Forelimb muscle (tissue), 1 donor: Measurements from ENCODE around the gene MT2A. TPM values are rescaled to one million over a fixed set of nuclear protein-coding genes. Genes with fewer than 3 reads are reported as not detected.
"Not testable (repeated sequence)": the region's sequence is repeated elsewhere in the genome, so short reads cannot be mapped to it uniquely, and the experiment has no call there.

Source experiments
- DNase-seq: peaks from one replicate; pipeline ENCODE4 v3.0.0-alpha.2; 2013; ENCODE audit warnings: low read depth
- polyA plus RNA-seq: library from polyadenylated mRNA; unstranded; fragments of 120-200 nt; gene quantifications from one replicate; pipeline ENCODE4 v1.2.1, GENCODE V29; 2013; ENCODE audit not compliant: insufficient read length

MT2A gene
- polyA plus RNA-seq, 1 donor = 21.8 TPM

- not testable (repeated sequence) for DNase-seq
These were observed 13.5 kb downstream of the MT2A start for GRCh38 chr16:56621665-56622445.

DNA sequence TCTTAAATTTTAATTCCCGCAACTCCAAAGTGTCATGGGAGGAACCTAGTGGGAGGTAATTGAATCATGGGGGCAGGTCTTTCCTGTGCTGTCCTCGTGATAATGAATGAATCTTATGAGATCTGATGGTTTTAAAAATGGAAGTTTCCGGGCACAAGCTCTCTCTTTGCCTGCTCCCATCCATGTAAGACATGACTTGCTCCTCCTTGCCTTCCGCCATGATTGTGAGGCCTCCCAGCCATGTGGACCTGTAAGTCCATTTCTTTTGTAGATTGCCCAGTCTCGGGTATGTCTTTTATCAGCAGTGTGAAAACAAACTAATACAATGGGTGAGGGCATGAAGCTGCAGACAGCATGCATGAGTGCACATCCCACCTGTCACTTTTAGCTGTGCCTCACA is 14.8 kb downstream of the MT2A start:
- not testable (repeated sequence) for DNase-seq

GRCh38 chr16:56623637-56624036 is 15.3 kb downstream of the MT2A start:
- no peak for DNase-seq

DNA sequence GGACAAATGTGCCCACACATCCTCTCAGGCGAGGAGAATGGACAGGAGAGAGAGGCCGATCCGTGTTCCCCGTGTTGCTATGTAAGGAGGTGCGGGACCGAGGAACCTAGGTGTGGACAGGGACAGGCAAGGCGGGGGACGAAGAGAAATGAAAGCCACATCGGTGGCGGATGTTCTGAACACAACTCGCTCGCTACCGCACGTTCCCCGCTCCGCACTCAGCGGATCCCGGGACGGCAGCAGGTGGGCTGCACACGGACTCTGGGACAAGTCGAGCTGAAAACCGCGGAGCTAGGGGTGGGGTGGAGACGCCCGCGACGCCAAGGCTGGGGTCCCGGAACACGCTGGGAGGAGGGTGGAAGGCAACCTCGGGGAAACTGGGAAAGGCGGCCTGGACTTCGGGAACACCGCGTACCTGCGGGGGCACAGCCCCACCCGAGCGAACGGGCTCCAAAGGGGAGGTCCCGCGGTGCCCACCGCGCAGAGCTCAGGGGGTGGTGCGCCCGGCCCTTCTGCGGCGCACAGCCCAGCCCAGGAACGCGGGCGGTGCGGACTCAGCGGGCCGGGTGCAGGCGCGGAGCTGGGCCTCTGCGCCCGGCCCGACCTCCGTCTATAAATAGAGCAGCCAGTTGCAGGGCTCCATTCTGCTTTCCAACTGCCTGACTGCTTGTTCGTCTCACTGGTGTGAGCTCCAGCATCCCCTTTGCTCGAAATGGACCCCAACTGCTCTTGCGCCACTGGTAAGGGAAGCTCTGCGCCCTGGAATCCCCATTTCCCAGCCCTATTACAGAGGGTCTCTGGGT is 17.0 kb downstream of the MT2A start, which contains the start of gene MT1E:
Gene MT1E (plus strand): TSS at position 642 of the 803 bp plus-strand sequence. CDS start 71 bp downstream, at position 713.
- no peak for DNase-seq

DNA sequence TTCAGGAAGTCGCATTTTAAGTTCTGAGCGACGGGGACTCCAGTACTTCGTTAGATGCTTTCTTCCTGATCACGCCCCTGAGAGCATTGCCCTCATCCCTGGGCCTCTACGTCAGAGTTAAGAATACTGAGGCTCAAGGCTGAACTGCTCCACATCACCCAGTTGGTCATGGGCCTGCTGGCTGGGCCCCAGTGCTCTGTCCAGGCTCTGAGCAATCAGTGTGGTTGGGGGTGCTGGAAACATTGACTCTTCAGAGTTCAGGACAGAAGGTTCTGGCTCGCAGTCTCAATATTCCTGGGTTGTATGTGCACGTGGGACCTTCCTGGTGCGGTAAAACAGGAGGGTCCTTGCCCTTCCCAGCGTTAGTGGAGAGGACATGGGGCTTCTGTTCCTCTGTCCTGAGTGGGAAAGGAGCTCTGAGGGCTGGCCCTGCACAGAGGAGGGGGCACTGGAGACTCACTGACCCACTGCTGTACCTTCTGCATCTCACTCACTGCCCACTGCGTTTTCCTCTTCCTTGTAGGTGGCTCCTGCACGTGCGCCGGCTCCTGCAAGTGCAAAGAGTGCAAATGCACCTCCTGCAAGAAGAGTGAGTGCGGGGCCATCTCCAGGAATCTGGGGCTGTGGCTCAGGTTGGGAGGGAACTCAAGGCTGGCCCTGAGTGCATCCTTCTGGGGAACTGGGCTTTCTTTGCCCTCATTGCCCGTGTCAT is 17.7 kb downstream of the MT2A start:
- no peak for DNase-seq

DNA sequence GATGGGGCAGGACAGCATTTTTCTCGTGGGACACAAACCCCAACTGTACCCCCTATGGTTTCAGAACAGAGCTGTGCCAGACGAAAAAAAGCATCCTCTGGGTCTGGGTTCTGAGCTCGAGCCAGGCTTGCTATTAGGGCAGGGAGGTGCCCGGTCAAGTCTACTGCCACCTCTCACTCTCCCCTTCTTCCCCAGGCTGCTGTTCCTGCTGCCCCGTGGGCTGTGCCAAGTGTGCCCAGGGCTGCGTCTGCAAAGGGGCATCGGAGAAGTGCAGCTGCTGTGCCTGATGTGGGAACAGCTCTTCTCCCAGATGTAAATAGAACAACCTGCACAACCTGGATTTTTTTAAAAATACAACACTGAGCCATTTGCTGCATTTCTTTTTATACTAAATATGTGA is 18.3 kb downstream of the MT2A start:
- DNase-seq = no peak

- no peak for DNase-seq
These were observed 20.3 kb downstream of the MT2A start for GRCh38 chr16:56628486-56629350.

GRCh38 chr16:56629531-56629930 is 21.1 kb downstream of the MT2A start:
- no peak for DNase-seq

- no peak for DNase-seq
These were observed 21.8 kb downstream of the MT2A start for GRCh38 chr16:56630134-56630533.

GRCh38 chr16:56631197-56631596 is 22.8 kb downstream of the MT2A start:
- no peak for DNase-seq

DNA sequence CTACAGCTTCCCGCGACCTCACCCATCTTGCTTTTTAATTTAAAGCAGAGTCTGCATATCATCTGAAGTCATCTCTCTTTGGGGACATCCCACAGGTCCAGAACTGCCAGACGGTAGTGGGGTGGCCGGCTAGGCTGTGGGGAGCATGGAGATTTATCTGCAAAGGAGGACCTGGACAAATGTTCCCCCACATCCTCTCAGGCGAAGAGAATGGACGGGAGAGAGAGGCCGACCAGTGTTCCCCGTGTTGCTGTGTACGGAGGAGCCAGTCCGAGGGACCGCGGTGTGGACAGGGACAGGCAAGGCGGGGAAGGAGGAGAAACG is 23.4 kb downstream of the MT2A start:
- no peak for DNase-seq

DNA sequence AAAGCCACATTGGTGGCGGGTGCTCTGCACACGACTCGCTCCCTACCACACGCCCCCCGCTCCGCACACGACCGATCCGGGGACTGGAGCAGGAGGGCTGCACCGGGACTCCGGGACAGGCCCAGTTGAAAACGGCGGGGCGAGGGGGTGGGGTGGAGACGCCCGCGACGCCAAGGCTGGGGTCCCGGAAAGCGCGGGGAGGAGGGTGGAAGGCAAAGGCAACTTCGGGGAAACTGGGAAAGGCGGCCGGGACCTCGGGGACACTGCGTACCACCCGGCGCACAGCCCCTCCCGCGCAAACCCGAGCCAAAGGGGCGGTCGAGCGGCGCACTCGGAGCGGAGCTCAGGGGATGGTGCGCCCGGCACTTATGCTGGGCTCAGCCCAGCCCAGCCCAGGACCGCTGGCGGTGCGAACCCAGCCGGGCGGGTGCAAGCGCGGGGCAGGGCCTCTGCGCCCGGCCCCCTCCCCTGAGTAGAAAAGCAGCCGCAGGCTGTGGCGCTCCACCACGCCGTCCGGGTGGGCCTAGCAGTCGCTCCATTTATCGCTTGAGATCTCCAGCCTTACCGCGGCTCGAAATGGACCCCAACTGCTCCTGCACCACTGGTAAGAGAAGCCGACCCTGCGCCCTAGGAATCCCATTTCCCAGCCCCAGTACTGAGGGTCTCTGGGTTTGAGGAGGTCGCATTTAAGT is 23.9 kb downstream of the MT2A start, which contains the start of gene MT1M:
Gene MT1M (plus strand): TSS at position 504 of the 692 bp plus-strand sequence. CDS start 73 bp downstream, at position 577.
- no peak for DNase-seq

- DNase-seq = no peak
These were observed 24.5 kb downstream of the MT2A start for GRCh38 chr16:56632848-56633365.

DNA sequence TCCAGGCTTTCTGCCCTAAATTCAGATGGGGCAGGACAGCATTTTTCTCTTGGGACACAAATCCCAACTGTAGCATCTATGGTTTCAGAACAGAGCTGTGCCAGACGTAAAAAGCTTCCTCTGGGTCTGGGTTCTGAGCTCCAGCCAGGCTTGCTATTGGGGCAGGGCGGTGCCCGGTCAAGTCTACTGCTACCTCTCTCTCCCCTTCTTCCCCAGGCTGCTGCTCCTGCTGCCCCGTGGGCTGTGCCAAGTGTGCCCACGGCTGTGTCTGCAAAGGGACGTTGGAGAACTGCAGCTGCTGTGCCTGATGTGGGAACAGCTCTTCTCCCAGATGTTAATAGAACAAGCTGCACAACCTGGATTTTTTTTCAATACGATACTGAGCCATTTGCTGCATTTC is 25.2 kb downstream of the MT2A start:
- DNase-seq = no peak

GRCh38 chr16:56634715-56635440 is 26.5 kb downstream of the MT2A start:
- no peak for DNase-seq

- DNase-seq = no peak
These were observed 27.1 kb downstream of the MT2A start for GRCh38 chr16:56635441-56635967.

DNA sequence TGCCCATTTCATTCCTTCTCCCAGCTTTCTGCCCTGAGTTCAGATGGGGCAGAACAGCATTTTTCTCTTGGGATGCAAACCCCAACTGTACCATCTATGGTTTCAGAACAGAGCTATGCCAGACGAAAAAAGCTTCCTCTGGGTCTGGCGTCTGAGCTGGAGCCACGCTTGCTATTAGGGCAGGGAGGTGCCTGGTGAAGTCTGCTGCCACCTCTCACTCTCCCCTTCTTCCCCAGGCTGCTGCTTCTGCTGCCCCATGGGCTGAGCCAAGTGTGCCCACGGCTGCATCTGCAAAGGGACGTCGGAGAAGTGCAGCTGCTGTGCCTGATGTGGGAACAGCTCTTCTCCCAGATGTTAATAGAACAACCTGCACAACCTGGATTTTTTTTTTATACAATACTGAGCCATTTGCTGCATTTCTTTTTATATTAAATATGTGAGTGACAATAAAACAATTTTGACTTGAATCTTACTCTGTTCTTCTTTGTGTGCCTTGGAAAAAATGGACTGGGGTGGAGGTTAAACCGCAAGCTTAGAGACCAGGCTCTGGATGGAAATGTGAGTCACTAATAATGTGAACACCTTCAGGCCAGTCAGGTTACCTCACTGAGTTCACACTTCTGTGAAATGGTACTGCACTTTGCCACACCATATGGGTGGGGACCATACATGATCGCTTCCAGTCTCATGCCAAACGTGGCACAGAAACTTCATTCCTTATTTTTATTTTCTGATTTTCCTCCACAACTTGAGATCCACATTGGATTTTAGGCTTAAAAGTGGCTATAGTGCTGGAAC is 28.4 kb downstream of the MT2A start:
- no peak for DNase-seq
